ENCODE data around the gene COMT. TPM values are rescaled to one million over a fixed set of nuclear protein-coding genes. Genes with fewer than 3 reads are reported as not detected.

Gene COMT
- total and polyA plus RNA-seq, 9 of the 15 experiments (the other 6 are each of a cell fraction or from before 2014, with no cell fraction given) = 12.5 to 351 (median 155) TPM

- TF ChIP-seq NKRF (IDR thresholded peaks at IDR 0.05; ENCODE audit: borderline replicate concordance) (0 out of 2 replicates have a peak, but pooled peaks have one; percentile 34), BRD9 (IDR thresholded peaks at IDR 0.05; ENCODE audit: low read depth, partially characterized antibody) (peak; percentile 38), HDAC1 (IDR thresholded peaks at IDR 0.05) (peak; percentile 29 to 30; a peak in 1 of 4 replicates), HDAC6 (IDR thresholded peaks at IDR 0.05; ENCODE audit: low read depth, low read length) (no peak), EHMT2 (IDR thresholded peaks at IDR 0.05) (peak; percentile 63), ZNF586 (CRISPR knock-in tag; conservative IDR thresholded peaks at IDR 0.05) (no peak), NCOA6 (IDR thresholded peaks at IDR 0.05) (no peak), ZNF507 (tag; conservative IDR thresholded peaks at IDR 0.05) (0 out of 2 replicates have a peak, but pooled peaks have one; percentile 49), ZEB2 (IDR thresholded peaks at IDR 0.05) (peak; percentile 58; the same call in 1 of the 2 replicates), ZNF707 (CRISPR knock-in tag; conservative IDR thresholded peaks at IDR 0.05) (no peak), HDAC2 (IDR thresholded peaks at IDR 0.05) (peak; percentile 55; the same call in 1 of the 2 replicates), TRIM24 (IDR thresholded peaks at IDR 0.05) (peak; percentile 58 to 76; a peak in 3 of 4 replicates), ZFP36 (IDR thresholded peaks at IDR 0.05; ENCODE audit: low read depth, low read length, partially characterized antibody) (no peak), ASH1L (IDR thresholded peaks at IDR 0.05; ENCODE audit: borderline replicate concordance, low read depth, partially characterized antibody) (peak; percentile 38), FOXK2 (conservative IDR thresholded peaks at IDR 0.05 in 1 of 2, IDR thresholded peaks at IDR 0.05 in 1 of 2; ENCODE audit: low read depth in 2 of 2) (peak in 1 of 2 experiments; percentile 32; a peak in 1 of 4 replicates), RBM15 (IDR thresholded peaks at IDR 0.05; ENCODE audit: insufficient read depth, low read length) (no peak), ZNF324 (CRISPR knock-in tag; IDR thresholded peaks at IDR 0.05) (peak; percentile 100), CBX3 (IDR thresholded peaks at IDR 0.05; ENCODE audit: borderline replicate concordance in 1 of 2, low read length in 2 of 2) (peak; percentile 77 to 92), HLTF (IDR thresholded peaks at IDR 0.05) (0 out of 2 replicates have a peak, but pooled peaks have one; percentile 56), RFX7 (CRISPR knock-in tag; IDR thresholded peaks at IDR 0.05) (no peak), RB1 (IDR thresholded peaks at IDR 0.05; ENCODE audit: low read depth) (no peak), NCOA4 (IDR thresholded peaks at IDR 0.05; ENCODE audit: partially characterized antibody) (peak; percentile 55), KDM1A (IDR thresholded peaks at IDR 0.05) (peak; percentile 36 to 58; a peak in 2 of 4 replicates), ZNF347 (CRISPR knock-in tag; IDR thresholded peaks at IDR 0.05; ENCODE audit: low read depth) (0 out of 2 replicates have a peak, but pooled peaks have one; percentile 38), CSDE1 (IDR thresholded peaks at IDR 0.05) (peak in 1 of 2 experiments; percentile 48; a peak in 1 of 4 replicates), POLR2G (IDR thresholded peaks at IDR 0.05; ENCODE audit: low read depth, low read length) (no peak)
- TF ChIP-seq, protein P1, sequence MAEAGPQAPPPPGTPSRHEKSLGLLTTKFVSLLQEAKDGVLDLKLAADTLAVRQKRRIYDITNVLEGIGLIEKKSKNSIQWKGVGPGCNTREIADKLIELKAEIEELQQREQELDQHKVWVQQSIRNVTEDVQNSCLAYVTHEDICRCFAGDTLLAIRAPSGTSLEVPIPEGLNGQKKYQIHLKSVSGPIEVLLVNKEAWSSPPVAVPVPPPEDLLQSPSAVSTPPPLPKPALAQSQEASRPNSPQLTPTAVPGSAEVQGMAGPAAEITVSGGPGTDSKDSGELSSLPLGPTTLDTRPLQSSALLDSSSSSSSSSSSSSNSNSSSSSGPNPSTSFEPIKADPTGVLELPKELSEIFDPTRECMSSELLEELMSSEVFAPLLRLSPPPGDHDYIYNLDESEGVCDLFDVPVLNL (CRISPR knock-in tag; IDR thresholded peaks at IDR 0.05; ENCODE audit: low read depth) = no peak
- TF ChIP-seq, protein P2, sequence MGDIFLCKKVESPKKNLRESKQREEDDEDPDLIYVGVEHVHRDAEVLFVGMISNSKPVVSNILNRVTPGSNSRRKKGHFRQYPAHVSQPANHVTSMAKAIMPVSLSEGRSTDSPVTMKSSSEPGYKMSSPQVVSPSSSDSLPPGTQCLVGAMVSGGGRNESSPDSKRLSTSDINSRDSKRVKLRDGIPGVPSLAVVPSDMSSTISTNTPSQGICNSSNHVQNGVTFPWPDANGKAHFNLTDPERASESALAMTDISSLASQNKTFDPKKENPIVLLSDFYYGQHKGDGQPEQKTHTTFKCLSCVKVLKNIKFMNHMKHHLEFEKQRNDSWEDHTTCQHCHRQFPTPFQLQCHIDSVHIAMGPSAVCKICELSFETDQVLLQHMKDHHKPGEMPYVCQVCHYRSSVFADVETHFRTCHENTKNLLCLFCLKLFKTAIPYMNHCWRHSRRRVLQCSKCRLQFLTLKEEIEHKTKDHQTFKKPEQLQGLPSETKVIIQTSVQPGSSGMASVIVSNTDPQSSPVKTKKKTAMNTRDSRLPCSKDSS (IDR thresholded peaks at IDR 0.05; ENCODE audit: low read depth, partially characterized antibody) = peak; percentile 95
These were observed 61.7 kb downstream of the COMT start (continued) for GRCh38 chr22:20003304-20003703.
